Measurements from ENCODE around the gene ADARB1. TPM values are rescaled to one million over a fixed set of nuclear protein-coding genes. Genes with fewer than 3 reads are reported as not detected.

ADARB1 gene
- polyA plus RNA-seq, 1 donor (not counting 4 experiments of a cell fraction or from before 2014, with no cell fraction given): 13.0 TPM

DNA sequence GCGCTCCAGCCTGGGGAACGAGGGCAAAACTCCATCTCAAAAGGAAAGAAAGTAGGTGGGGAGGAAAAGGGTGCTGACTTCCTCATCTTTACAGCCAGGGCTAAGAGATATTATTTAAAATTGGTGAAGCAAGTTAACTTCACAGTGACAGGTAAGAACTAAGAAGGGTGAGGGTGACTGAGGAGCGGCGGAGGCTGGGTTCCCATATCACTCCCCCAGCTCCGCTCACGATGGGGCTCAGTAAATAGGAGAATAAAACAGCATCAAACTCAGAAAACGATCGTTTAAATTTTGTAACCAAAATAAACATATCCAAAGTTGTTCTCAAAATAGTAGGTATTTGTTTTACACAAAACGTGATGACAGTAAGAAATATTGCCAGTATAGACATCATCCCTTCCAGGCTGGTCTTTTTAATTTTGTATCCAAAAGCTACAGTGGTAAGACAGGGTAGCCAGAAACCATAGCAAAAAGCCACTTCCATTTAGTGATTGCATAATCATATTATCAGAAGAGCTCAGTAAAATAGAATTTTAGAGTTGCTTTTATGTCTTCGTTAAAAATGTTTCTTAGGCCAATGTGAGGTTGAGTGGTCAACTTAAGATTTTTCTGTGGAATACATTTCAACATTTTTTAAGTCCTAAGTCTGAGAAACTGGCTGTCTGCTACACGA is 26.2 kb upstream of the ADARB1 start:
- no peak overlapping the region for H3K4me3 ChIP-seq (ENCODE audit: control insufficient read depth in 2 of 3, extremely low read depth in 1 of 3, insufficient read depth in 2 of 3, low read depth in 1 of 3, low read length in 3 of 3)
- no peak overlapping the region for H3K9ac ChIP-seq (ENCODE audit: control insufficient read depth, extremely low read depth, insufficient read depth, low read length)
- dilution Hi-C loops (cut with MboI; ENCODE audit: extremely low pct_ligation_motif_present, low sequenced_read_pairs): no loop called here
- H3K36me3 ChIP-seq (ENCODE audit: control insufficient read depth in 2 of 2, extremely low read depth in 1 of 2, insufficient read depth in 2 of 2, low read length in 2 of 2): no peaks in the 10 kb centered on the region
- FAIRE-seq: no peak
- no peaks in the 10 kb centered on the region for H4K20me1 ChIP-seq (ENCODE audit: control insufficient read depth, extremely low read depth, insufficient read depth, low read length)
- H3K27ac ChIP-seq (ENCODE audit: control insufficient read depth, insufficient read depth, low read length): no peak overlapping the region
- H3K4me2 ChIP-seq (ENCODE audit: control insufficient read depth, extremely low read depth, insufficient read depth, low read depth, low read length): no peak overlapping the region
- no peaks in the 10 kb centered on the region for H3K79me2 ChIP-seq (ENCODE audit: control insufficient read depth, insufficient read depth, low read length)
- no peaks in the 10 kb centered on the region for H3K4me1 ChIP-seq (ENCODE audit: control insufficient read depth, extremely low read depth, insufficient read depth, low read length)
- no peak for DNase-seq (ENCODE audit: low read depth, low spot score)
- no peak overlapping the region for H2AFZ ChIP-seq (ENCODE audit: control insufficient read depth, low read length)
- no peak for TF ChIP-seq EZH2 (IDR thresholded peaks at IDR 0.05; ENCODE audit: low read length)
- no peak for TF ChIP-seq CTCF (optimal IDR thresholded peaks at IDR 0.05 in 1 of 3, IDR thresholded peaks at IDR 0.05 in 1 of 3, conservative IDR thresholded peaks at IDR 0.05 in 1 of 3; ENCODE audit: extremely low read depth in 1 of 3, insufficient read depth in 2 of 3, low read length in 3 of 3)
- H3K9me1 ChIP-seq (ENCODE audit: control insufficient read depth, extremely low read depth, insufficient read depth, low read length): no peaks in the 10 kb centered on the region
- no peaks in the 10 kb centered on the region for H3K9me3 ChIP-seq (ENCODE audit: control insufficient read depth, low read depth, low read length)
- peaks cover 18% of the 10 kb centered on the region for H3K27me3 ChIP-seq (ENCODE audit: control insufficient read depth, extremely low read depth, insufficient read depth, low read length)

- Histone ChIP-seq H3K9me1 (ENCODE audit: control insufficient read depth, extremely low read depth, insufficient read depth, low read length) (no peaks in the 10 kb centered on the region), H3K79me2 (ENCODE audit: control insufficient read depth, insufficient read depth, low read length) (no peaks in the 10 kb centered on the region), H3K36me3 (ENCODE audit: control insufficient read depth in 2 of 2, extremely low read depth in 1 of 2, insufficient read depth in 2 of 2, low read length in 2 of 2) (no peaks in the 10 kb centered on the region), H4K20me1 (ENCODE audit: control insufficient read depth, extremely low read depth, insufficient read depth, low read length) (no peaks in the 10 kb centered on the region), H3K9me3 (ENCODE audit: control insufficient read depth, low read depth, low read length) (no peaks in the 10 kb centered on the region), H3K4me2 (ENCODE audit: control insufficient read depth, extremely low read depth, insufficient read depth, low read depth, low read length) (no peak overlapping the region), H3K4me1 (ENCODE audit: control insufficient read depth, extremely low read depth, insufficient read depth, low read length) (no peaks in the 10 kb centered on the region), H2AFZ (ENCODE audit: control insufficient read depth, low read length) (no peak overlapping the region), H3K4me3 (ENCODE audit: control insufficient read depth in 2 of 3, extremely low read depth in 1 of 3, insufficient read depth in 2 of 3, low read depth in 1 of 3, low read length in 3 of 3) (no peak overlapping the region), H3K9ac (ENCODE audit: control insufficient read depth, extremely low read depth, insufficient read depth, low read length) (no peak overlapping the region), H3K27ac (ENCODE audit: control insufficient read depth, insufficient read depth, low read length) (no peak overlapping the region), H3K27me3 (ENCODE audit: control insufficient read depth, extremely low read depth, insufficient read depth, low read length) (peaks cover 23% of the 10 kb centered on the region)
- dilution Hi-C loops (cut with MboI; ENCODE audit: extremely low pct_ligation_motif_present, low sequenced_read_pairs): no loop called here
- no peak for TF ChIP-seq EZH2 (IDR thresholded peaks at IDR 0.05; ENCODE audit: low read length)
- no peak for TF ChIP-seq CTCF (optimal IDR thresholded peaks at IDR 0.05 in 1 of 3, IDR thresholded peaks at IDR 0.05 in 1 of 3, conservative IDR thresholded peaks at IDR 0.05 in 1 of 3; ENCODE audit: extremely low read depth in 1 of 3, insufficient read depth in 2 of 3, low read length in 3 of 3)
- no peak for FAIRE-seq
- DNase-seq (ENCODE audit: low read depth, low spot score): no peak
Measured at GRCh38 chr21:45048968-45049367, 25.4 kb upstream of the ADARB1 start.
